HL-60 (cell line): Measurements from ENCODE around the gene VCAN.

Experiments
- GABPA ChIP-seq: IDR thresholded peaks from 2 replicates; pipeline ENCODE4 v1.6.1; 2012; ENCODE audit warnings: low read depth
- POLR2AphosphoS5 ChIP-seq: IDR thresholded peaks from 2 replicates; pipeline ENCODE4 v1.6.1; 2012; ENCODE audit warnings: low read depth
- TF ChIP-seq, protein P1 (sequence below): IDR thresholded peaks from one replicate; pipeline ENCODE4 v1.5.1; 2011; ENCODE audit warnings: low read length, control low read depth, inconsistent platforms; ENCODE audit not compliant: insufficient read depth
- TF ChIP-seq, protein P2 (sequence below): IDR thresholded peaks from 2 replicates; pipeline ENCODE4 v1.6.1; 2012; ENCODE audit warnings: low read depth; ENCODE audit not compliant: insufficient replicate concordance

DNA sequence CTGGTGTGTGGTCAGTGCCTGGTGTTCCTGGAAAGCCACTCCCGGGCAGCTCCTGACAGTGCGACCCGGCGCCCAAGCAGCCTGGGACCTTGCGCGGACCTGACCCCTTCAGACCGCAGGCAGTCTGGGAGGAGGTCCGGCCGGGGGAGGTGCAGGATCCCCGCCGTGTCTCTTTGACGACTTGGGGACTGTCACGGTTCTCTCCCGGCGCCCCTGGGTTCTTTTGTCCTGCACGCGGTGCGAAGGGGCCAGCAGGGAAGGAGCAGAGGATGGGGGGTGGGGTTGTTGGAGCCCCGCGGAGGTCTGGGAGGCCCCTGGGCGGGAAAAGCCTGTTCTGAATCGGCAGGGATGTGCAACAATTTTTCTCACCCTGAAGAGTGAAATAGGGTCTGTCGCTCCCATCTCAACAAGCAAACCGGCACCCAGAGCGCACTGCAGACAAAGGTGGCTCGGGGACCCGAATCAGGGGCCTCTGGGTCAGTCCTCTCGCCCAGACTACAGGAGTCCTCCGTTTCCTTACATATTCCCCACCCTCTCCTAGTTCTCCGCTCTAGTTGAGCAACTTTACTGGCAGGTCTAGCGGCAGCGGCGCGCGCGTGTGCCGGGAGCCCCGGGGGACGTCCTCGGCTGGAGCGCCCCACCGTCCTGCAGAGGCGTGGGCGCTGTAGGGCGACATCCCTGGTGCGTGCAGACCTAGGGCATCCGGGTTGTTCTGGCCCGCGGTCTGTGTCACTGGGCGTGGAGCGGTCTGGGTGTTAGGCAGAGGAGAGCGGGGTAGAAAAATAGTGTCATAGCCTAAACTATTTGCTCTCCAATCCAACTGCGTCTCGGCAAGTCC, 1.2 kb downstream of the VCAN start:
- TF ChIP-seq, protein P1, sequence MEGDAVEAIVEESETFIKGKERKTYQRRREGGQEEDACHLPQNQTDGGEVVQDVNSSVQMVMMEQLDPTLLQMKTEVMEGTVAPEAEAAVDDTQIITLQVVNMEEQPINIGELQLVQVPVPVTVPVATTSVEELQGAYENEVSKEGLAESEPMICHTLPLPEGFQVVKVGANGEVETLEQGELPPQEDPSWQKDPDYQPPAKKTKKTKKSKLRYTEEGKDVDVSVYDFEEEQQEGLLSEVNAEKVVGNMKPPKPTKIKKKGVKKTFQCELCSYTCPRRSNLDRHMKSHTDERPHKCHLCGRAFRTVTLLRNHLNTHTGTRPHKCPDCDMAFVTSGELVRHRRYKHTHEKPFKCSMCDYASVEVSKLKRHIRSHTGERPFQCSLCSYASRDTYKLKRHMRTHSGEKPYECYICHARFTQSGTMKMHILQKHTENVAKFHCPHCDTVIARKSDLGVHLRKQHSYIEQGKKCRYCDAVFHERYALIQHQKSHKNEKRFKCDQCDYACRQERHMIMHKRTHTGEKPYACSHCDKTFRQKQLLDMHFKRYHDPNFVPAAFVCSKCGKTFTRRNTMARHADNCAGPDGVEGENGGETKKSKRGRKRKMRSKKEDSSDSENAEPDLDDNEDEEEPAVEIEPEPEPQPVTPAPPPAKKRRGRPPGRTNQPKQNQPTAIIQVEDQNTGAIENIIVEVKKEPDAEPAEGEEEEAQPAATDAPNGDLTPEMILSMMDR = no peak
- TF ChIP-seq POLR2AphosphoS5 = no peak
- TF ChIP-seq GABPA = no peak
- TF ChIP-seq, protein P2, sequence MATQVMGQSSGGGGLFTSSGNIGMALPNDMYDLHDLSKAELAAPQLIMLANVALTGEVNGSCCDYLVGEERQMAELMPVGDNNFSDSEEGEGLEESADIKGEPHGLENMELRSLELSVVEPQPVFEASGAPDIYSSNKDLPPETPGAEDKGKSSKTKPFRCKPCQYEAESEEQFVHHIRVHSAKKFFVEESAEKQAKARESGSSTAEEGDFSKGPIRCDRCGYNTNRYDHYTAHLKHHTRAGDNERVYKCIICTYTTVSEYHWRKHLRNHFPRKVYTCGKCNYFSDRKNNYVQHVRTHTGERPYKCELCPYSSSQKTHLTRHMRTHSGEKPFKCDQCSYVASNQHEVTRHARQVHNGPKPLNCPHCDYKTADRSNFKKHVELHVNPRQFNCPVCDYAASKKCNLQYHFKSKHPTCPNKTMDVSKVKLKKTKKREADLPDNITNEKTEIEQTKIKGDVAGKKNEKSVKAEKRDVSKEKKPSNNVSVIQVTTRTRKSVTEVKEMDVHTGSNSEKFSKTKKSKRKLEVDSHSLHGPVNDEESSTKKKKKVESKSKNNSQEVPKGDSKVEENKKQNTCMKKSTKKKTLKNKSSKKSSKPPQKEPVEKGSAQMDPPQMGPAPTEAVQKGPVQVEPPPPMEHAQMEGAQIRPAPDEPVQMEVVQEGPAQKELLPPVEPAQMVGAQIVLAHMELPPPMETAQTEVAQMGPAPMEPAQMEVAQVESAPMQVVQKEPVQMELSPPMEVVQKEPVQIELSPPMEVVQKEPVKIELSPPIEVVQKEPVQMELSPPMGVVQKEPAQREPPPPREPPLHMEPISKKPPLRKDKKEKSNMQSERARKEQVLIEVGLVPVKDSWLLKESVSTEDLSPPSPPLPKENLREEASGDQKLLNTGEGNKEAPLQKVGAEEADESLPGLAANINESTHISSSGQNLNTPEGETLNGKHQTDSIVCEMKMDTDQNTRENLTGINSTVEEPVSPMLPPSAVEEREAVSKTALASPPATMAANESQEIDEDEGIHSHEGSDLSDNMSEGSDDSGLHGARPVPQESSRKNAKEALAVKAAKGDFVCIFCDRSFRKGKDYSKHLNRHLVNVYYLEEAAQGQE = no peak
